ENCODE results near the gene REC114. TPM values are rescaled to one million over a fixed set of nuclear protein-coding genes. Genes with fewer than 3 reads are reported as not detected.

The REC114 gene
- total RNA-seq, 1 donor from 2014 or later: not detected

DNA sequence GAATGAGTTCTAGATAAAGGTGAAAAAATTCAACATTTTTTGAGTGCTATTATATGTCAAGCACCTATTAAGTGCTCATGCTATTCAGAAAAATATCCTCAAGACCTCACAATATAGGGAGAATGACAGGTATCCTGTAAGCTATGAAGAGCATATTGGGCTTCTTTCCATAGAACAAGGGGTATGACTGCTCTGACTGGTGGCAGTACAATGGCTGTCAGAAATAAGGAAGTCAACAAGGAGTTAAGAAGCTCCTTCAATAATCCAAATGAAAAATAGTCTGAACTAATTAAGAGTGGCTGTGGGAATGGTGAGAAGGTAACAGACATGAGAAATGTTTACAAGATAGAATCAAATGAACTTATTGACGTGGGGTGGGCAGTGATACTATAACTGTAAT, 165.5 kb downstream of the REC114 start:
- TF ChIP-seq, protein P1, sequence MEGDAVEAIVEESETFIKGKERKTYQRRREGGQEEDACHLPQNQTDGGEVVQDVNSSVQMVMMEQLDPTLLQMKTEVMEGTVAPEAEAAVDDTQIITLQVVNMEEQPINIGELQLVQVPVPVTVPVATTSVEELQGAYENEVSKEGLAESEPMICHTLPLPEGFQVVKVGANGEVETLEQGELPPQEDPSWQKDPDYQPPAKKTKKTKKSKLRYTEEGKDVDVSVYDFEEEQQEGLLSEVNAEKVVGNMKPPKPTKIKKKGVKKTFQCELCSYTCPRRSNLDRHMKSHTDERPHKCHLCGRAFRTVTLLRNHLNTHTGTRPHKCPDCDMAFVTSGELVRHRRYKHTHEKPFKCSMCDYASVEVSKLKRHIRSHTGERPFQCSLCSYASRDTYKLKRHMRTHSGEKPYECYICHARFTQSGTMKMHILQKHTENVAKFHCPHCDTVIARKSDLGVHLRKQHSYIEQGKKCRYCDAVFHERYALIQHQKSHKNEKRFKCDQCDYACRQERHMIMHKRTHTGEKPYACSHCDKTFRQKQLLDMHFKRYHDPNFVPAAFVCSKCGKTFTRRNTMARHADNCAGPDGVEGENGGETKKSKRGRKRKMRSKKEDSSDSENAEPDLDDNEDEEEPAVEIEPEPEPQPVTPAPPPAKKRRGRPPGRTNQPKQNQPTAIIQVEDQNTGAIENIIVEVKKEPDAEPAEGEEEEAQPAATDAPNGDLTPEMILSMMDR (IDR thresholded peaks at IDR 0.05): no peak
- H3K9me3 ChIP-seq: no peaks in the 10 kb centered on the region
- DNase-seq: no peak
- H3K4me3 ChIP-seq: no peak overlapping the region
- no peak overlapping the region for H3K27ac ChIP-seq
- H3K36me3 ChIP-seq: no peaks in the 10 kb centered on the region
- intact Hi-C loops (cut with DNase I): no loop called here
- no peak for ATAC-seq
- H3K27me3 ChIP-seq: no peaks in the 10 kb centered on the region
- peaks cover 18% of the 10 kb centered on the region for H3K4me1 ChIP-seq

DNA sequence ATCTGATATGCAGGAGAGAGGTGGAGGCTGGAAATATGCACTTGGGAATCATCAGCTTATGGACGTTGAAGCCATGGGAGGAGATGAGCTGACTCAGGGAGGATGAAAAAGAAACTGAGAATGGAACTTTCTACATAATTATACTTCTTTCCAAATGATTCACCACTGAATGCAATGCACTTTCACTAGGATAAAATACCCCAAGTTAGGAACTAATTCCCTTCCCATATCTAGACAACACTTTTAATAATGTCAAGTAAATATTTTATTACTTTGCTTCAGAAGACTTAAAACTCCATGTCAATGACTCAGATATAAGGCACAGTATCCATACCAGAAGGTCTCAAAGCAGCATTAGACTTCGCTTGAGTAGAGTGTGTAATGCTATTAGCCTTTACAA, 166.0 kb downstream of the REC114 start:
- no peaks in the 10 kb centered on the region for H3K36me3 ChIP-seq
- no peaks in the 10 kb centered on the region for H3K9me3 ChIP-seq
- peaks cover 18% of the 10 kb centered on the region for H3K4me1 ChIP-seq
- TF ChIP-seq, protein P1 (IDR thresholded peaks at IDR 0.05): no peak
- DNase-seq (no peak), ATAC-seq (no peak)
- H3K27ac ChIP-seq: no peak overlapping the region
- no peak overlapping the region for H3K4me3 ChIP-seq
- intact Hi-C loops (cut with DNase I): no loop called here
- no peaks in the 10 kb centered on the region for H3K27me3 ChIP-seq

Other genes starting within 250 kb of the REC114 start
- 0.06 TPM for gene HCN4, start 74.2 kb upstream of the REC114 start, total RNA-seq
- gene NPTN, start 190.2 kb downstream of the REC114 start, total RNA-seq: 131 TPM
- gene CD276, start 241.2 kb downstream of the REC114 start, total RNA-seq: 60.8 TPM

All from upper lobe of right lung (tissue), 1 donor.